MCF 10A (cell line): ENCODE results near the gene OPCML. TPM values are rescaled to one million over a fixed set of nuclear protein-coding genes. Genes with fewer than 3 reads are reported as not detected.

ENCODE experiments used
- BruUV-seq: library from RNA; stranded (reverse); fragments of 400-500 nt; replicated peaks from 2 replicates; lab custom pipeline; 2021; lab: Mats Ljungman, UMichigan
- CTCF ChIA-PET: fragments of 300-600 bp; sonication (Branson Sonifier 250); formaldehyde crosslinking; extraction: SDS; loops from one replicate; lab custom pipeline; 2021; ENCODE audit warnings: antibody characterized with exemption, inconsistent platforms; lab: Yijun Ruan, JAX
- POLR2A ChIA-PET: fragments of 300-600, 350-650 bp; sonication (Branson Sonifier 250); formaldehyde crosslinking; extraction: SDS; loops from one replicate; lab custom pipeline; 2020; ENCODE audit warnings: antibody characterized with exemption, inconsistent platforms; lab: Yijun Ruan, JAX
- DNase-seq: peaks from one replicate; pipeline ENCODE4 v3.0.0-alpha.2; 2018; ENCODE audit not compliant: unreplicated experiment
- H3K27ac Mint-ChIP-seq: one replicate; pipeline ENCODE4 v1.8.0; 2022; ENCODE audit warnings: mild to moderate bottlenecking, low read depth, mixed read lengths; ENCODE audit not compliant: unreplicated experiment
- H3K27me3 Mint-ChIP-seq: one replicate; pipeline ENCODE4 v1.8.0; 2022; ENCODE audit warnings: mixed read lengths; ENCODE audit not compliant: insufficient read depth, unreplicated experiment
- H3K36me3 Mint-ChIP-seq: one replicate; pipeline ENCODE4 v1.8.0; 2022; ENCODE audit warnings: mild to moderate bottlenecking, moderate library complexity, mixed read lengths; ENCODE audit not compliant: insufficient read depth, unreplicated experiment
- H3K4me1 Mint-ChIP-seq: one replicate; pipeline ENCODE4 v1.8.0; 2022; ENCODE audit warnings: mixed read lengths; ENCODE audit not compliant: insufficient read depth, unreplicated experiment
- H3K4me3 Mint-ChIP-seq: one replicate; pipeline ENCODE4 v1.8.0; 2022; ENCODE audit warnings: mild to moderate bottlenecking, moderate library complexity, mixed read lengths; ENCODE audit not compliant: unreplicated experiment
- H3K9me3 Mint-ChIP-seq: one replicate; pipeline ENCODE4 v1.8.0; 2022; ENCODE audit warnings: mixed read lengths; ENCODE audit not compliant: unreplicated experiment
- intact Hi-C: fragments of 100-400 bp; cut with micrococcal nuclease; formaldehyde crosslinking; loops from 2 replicates; pipeline ENCODE4 v1.14.1; 2022
- total RNA-seq: library from RNA; stranded (reverse); gene quantifications from 2 replicates; pipeline ENCODE4 v1.2.3, GENCODE V29; 2022
- TF ChIP-seq, protein P1 (sequence below): fragments of 200-600 bp; IDR thresholded peaks from one replicate; pipeline ENCODE4 v1.8.0; 2022; ENCODE audit warnings: antibody characterized with exemption, mild to moderate bottlenecking; ENCODE audit not compliant: unreplicated experiment

Gene OPCML
- total RNA-seq, 1 experiment from 2014 or later: not detected

DNA sequence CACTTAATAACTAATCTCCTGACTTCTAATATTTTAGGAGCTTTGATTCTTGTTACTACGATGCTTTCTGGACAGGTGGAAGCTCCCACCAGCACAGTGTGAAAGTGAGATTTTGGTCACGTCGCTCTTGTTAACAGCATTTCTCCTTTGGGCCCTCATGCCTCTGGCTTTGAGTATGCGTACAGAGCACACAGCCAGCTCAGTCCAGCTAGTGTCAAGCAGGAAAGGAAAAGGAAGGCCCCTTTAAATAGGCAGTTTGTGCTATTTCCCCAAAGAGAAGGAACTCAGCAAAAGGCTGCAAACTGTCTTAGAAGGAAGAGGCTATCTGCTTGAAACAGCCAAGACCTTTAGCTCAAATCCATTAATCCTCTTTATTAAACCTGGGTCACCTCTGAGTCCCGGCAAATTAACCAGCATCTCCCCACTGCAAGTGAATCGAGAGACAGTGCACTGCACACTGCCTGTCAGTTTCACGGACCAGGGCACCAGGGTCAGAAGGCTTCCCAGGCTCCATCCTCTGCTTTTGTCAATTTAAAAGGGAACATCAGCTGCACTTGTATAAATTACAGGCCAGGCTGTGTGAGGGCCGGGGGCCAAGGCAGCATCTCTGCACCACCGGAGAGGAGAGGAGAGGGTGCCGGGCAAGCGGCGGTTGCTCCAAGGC, 34.7 kb downstream of the OPCML start:
- no peak for DNase-seq
- Mint-ChIP-seq H3K27ac (no peak overlapping the region), H3K27me3 (no peaks in the 10 kb centered on the region), H3K4me3 (no peak overlapping the region), H3K9me3 (no peaks in the 10 kb centered on the region), H3K36me3 (no peaks in the 10 kb centered on the region), H3K4me1 (no peaks in the 10 kb centered on the region)
- POLR2A ChIA-PET: interaction anchor here (0.6 kb wide), 1 partner anchor 14 kb away, joined by 3 read pairs; no protein-coding TSS in a partner anchor
- TF ChIP-seq, protein P1, sequence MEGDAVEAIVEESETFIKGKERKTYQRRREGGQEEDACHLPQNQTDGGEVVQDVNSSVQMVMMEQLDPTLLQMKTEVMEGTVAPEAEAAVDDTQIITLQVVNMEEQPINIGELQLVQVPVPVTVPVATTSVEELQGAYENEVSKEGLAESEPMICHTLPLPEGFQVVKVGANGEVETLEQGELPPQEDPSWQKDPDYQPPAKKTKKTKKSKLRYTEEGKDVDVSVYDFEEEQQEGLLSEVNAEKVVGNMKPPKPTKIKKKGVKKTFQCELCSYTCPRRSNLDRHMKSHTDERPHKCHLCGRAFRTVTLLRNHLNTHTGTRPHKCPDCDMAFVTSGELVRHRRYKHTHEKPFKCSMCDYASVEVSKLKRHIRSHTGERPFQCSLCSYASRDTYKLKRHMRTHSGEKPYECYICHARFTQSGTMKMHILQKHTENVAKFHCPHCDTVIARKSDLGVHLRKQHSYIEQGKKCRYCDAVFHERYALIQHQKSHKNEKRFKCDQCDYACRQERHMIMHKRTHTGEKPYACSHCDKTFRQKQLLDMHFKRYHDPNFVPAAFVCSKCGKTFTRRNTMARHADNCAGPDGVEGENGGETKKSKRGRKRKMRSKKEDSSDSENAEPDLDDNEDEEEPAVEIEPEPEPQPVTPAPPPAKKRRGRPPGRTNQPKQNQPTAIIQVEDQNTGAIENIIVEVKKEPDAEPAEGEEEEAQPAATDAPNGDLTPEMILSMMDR: no peak
- no TSS peak for BruUV-seq
- intact Hi-C loops: no loop called here
- CTCF ChIA-PET: no interaction called here

DNA sequence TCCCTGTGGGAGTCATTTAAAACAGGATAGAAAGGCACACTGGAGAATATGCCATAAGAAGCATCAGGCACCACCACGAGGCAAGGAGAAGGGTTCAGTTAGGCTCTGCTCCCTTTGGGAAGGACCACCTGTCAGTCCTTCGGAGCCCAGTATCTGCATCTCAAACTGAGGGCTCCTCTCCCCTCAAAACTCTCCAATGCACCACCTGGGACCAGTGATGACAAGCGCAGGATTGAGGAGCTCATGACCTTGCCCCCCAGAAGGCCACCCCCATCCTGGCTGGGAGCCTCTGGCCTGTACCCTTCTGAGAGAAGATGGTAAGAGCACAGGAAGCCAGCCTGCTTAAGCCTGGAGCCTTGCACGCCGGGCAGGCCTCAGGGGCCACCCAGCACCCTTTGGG, 39.4 kb downstream of the OPCML start:
- no peaks in the 10 kb centered on the region for H3K4me1 Mint-ChIP-seq
- BruUV-seq: no TSS peak
- H3K4me3 Mint-ChIP-seq: no peak overlapping the region
- H3K27me3 Mint-ChIP-seq: no peaks in the 10 kb centered on the region
- ChIA-PET CTCF (interaction anchor here (0.5 kb wide), 1 partner anchor 531 kb away, joined by 5 read pairs; no protein-coding TSS in a partner anchor), POLR2A (no interaction called here)
- no peaks in the 10 kb centered on the region for H3K9me3 Mint-ChIP-seq
- intact Hi-C loops: no loop called here
- TF ChIP-seq, protein P1: no peak
- H3K27ac Mint-ChIP-seq: no peak overlapping the region
- no peaks in the 10 kb centered on the region for H3K36me3 Mint-ChIP-seq
- no peak for DNase-seq

DNA sequence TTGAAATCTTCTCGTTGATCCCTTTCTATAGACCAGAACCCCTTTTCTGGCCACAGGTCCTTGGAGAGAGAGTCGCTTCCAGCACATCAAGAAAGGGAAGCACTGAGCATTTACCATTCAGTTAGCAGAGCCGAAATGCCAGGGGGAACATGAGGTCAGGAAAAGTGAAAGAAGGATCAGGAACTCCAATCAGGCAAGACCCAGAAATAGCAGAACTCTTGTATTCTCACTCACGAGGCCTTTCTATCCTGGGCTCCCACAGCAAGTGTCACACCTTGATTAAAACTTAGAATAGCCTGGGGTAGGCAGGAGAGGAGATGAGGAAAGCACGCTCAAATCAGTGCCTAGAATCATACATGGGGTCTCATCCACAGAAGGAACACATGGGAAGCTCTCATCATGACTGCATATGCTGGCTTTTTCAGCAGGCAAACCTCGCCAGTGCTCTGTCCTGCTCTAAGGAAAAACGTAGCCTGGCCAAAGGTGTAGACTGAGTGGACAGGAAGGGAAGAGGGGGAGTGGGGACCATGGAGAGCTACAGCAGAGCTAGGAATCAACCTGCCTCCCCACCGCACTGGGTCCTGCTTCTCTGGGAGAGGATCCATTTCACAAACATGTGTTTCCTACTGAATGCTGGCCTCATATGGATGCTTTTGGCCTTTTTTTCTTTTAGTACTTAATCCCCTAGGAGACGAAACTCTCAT, 40.5 kb downstream of the OPCML start:
- CTCF ChIA-PET: no interaction called here

DNA sequence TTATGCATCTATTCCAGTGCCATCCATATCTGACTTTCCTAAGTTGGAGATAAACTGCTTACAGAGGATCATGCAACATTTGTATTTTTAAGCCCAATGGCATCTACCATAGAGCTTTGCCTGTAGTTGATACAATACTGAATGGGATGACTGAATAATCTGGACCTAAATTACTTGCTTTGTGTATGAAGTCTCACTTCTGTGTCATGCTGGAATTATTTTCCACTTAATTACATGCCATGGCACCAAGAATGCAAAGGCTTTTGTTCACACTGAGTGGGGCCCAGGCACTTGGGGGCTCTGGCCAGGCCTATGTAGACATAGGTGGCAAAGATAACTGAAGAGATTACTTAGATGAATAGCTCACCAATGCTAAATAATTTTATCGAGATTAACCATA, 51.6 kb downstream of the OPCML start:
- no TSS peak for BruUV-seq
- TF ChIP-seq, protein P1: no peak
- Mint-ChIP-seq H3K4me3 (no peak overlapping the region), H3K36me3 (no peaks in the 10 kb centered on the region), H3K27ac (no peak overlapping the region), H3K4me1 (no peaks in the 10 kb centered on the region), H3K9me3 (peaks cover 26% of the 10 kb centered on the region), H3K27me3 (no peaks in the 10 kb centered on the region)
- no peak for DNase-seq
- CTCF ChIA-PET: no interaction called here
- intact Hi-C loops: no loop called here
- POLR2A ChIA-PET: no interaction called here

More for the DNA sequence above, 40.5 kb downstream of the OPCML start:
- POLR2A ChIA-PET: no interaction called here
- Mint-ChIP-seq H3K4me1 (no peaks in the 10 kb centered on the region), H3K27ac (no peak overlapping the region), H3K27me3 (peaks cover 6% of the 10 kb centered on the region), H3K9me3 (peaks cover 6% of the 10 kb centered on the region), H3K4me3 (no peak overlapping the region), H3K36me3 (no peaks in the 10 kb centered on the region)
- intact Hi-C loops: no loop called here
- DNase-seq: no peak
- BruUV-seq: no TSS peak
- TF ChIP-seq, protein P1: no peak
